SU-DHL-6 (cell line): ENCODE data around the gene APOL3.
"Not testable (repeated sequence)": the region's sequence is repeated elsewhere in the genome, so short reads cannot be mapped to it uniquely, and the experiment has no call there.

Experiments used
- H2AFZ ChIP-seq: fragments of 200-600 bp; sonication (generic); 2 replicates; pipeline ENCODE4 v1.6.1; 2014; ENCODE audit warnings: low read depth, mild to moderate bottlenecking, moderate library complexity, mixed read lengths, antibody characterized with exemption, low read length; ENCODE audit not compliant: severe bottlenecking
- H3F3A ChIP-seq: fragments of 200-600 bp; shearing (Covaris generic); 2 replicates; pipeline ENCODE4 v1.6.0; 2016; ENCODE audit warnings: antibody characterized with exemption, mild to moderate bottlenecking; ENCODE audit not compliant: insufficient read depth
- H3K27ac ChIP-seq: fragments of 200-600 bp; sonication (generic); 2 replicates; pipeline ENCODE4 v1.5.1; 2016; ENCODE audit warnings: low read depth, mild to moderate bottlenecking, low read length, moderate library complexity, mixed read lengths
- H3K27me3 ChIP-seq: fragments of 200-600 bp; sonication (generic), shearing (Covaris generic); 2 replicates; pipeline ENCODE4 v1.6.0; 2014; ENCODE audit warnings: mild to moderate bottlenecking, low read length
- H3K36me3 ChIP-seq: fragments of 200-600 bp; sonication (generic); 2 replicates; pipeline ENCODE4 v1.6.1; 2014; ENCODE audit warnings: mild to moderate bottlenecking, low read length, mixed read lengths
- H3K4me2 ChIP-seq: fragments of 300-600, 200-600 bp; shearing (Covaris generic), sonication (generic); 2 replicates; pipeline ENCODE4 v1.6.0; 2014; ENCODE audit warnings: low read length, low read depth, mild to moderate bottlenecking; ENCODE audit not compliant: poor library complexity, severe bottlenecking
- H3K4me3 ChIP-seq: fragments of 200-600 bp; sonication (generic); 2 replicates; pipeline ENCODE4 v1.5.1; 2014; ENCODE audit warnings: antibody characterized with exemption, low read length, mild to moderate bottlenecking, mixed read lengths; ENCODE audit not compliant: insufficient read depth, poor library complexity, severe bottlenecking
- H3K79me2 ChIP-seq: fragments of 200-600 bp; sonication (generic); 2 replicates; pipeline ENCODE4 v1.6.1; 2014; ENCODE audit warnings: mild to moderate bottlenecking, low read length, moderate library complexity; ENCODE audit not compliant: insufficient read depth
- H3K9ac ChIP-seq: fragments of 200-600 bp; sonication (generic); 2 replicates; pipeline ENCODE4 v1.7.0; 2014; ENCODE audit warnings: mild to moderate bottlenecking, low read length
- H3K9me2 ChIP-seq: fragments of 200-600 bp; sonication (generic); replicated peaks from 2 replicates; pipeline ENCODE4 v1.6.1; 2014; ENCODE audit warnings: low read length; ENCODE audit not compliant: insufficient read depth
- H3K9me3 ChIP-seq: fragments of 200-600 bp; sonication (generic); 2 replicates; pipeline ENCODE4 v1.6.1; 2014; ENCODE audit warnings: low read length, mixed read lengths; ENCODE audit not compliant: insufficient read depth
- H4K20me1 ChIP-seq: fragments of 200-600 bp; sonication (generic); 2 replicates; pipeline ENCODE4 v1.6.1; 2014; ENCODE audit warnings: low read depth, mild to moderate bottlenecking, antibody characterized with exemption, low read length, moderate library complexity, mixed read lengths
- EZH2phosphoT487 ChIP-seq: fragments of 200-600 bp; sonication (generic), shearing (Covaris generic); conservative IDR thresholded peaks from 2 replicates; pipeline ENCODE4 v1.6.1; 2018; ENCODE audit warnings: mild to moderate bottlenecking, antibody characterized with exemption, low read length, moderate library complexity, mixed read lengths
- TF ChIP-seq, protein P1 (sequence below): fragments of 200-600 bp; sonication (generic); IDR thresholded peaks from one replicate; pipeline ENCODE4 v1.5.1; 2017; ENCODE audit warnings: antibody characterized with exemption, mild to moderate bottlenecking, low read length, moderate library complexity; ENCODE audit not compliant: insufficient read depth, poor library complexity, severe bottlenecking

APOL3 gene

DNA sequence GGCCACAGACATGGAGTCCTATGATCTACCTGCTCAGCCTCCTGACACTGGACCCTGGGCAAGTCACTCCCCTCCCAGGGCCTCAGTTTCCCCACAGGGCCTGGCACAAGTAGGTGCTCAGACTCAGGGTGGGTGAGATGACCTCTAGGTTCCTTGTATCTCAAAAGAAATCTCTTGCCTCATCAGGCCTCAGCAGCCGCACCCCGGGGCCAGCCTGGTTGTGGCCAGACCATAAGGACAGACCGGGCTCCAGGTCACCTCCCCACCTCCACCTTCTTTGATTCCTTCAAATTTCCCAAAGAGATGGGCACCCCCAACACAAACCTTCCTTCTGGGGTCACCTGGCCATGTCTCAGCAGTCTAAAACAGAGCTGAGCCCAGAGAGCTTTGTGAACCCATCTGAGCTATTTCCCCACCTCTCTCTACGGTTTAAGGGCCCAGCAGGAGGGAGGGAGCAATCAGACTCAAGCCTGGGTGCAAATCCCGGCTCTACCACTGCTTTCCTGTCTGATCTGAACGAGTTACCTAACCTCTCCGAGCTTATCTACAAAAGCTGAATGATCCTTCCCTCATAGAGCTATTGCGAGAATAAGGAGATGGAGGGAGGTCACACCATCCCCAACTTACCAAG, 43.6 kb upstream of the APOL3 start:
- no peak overlapping the region for H2AFZ ChIP-seq
- no peaks in the 10 kb centered on the region for H4K20me1 ChIP-seq
- no peaks in the 10 kb centered on the region for H3F3A ChIP-seq
- H3K9me3 ChIP-seq: no peaks in the 10 kb centered on the region
- no peak overlapping the region for H3K4me3 ChIP-seq
- H3K4me2 ChIP-seq: no peak overlapping the region
- no peaks in the 10 kb centered on the region for H3K79me2 ChIP-seq
- no peaks in the 10 kb centered on the region for H3K27me3 ChIP-seq
- no peak overlapping the region for H3K9ac ChIP-seq
- H3K9me2 ChIP-seq: no peaks in the 10 kb centered on the region
- TF ChIP-seq, protein P1, sequence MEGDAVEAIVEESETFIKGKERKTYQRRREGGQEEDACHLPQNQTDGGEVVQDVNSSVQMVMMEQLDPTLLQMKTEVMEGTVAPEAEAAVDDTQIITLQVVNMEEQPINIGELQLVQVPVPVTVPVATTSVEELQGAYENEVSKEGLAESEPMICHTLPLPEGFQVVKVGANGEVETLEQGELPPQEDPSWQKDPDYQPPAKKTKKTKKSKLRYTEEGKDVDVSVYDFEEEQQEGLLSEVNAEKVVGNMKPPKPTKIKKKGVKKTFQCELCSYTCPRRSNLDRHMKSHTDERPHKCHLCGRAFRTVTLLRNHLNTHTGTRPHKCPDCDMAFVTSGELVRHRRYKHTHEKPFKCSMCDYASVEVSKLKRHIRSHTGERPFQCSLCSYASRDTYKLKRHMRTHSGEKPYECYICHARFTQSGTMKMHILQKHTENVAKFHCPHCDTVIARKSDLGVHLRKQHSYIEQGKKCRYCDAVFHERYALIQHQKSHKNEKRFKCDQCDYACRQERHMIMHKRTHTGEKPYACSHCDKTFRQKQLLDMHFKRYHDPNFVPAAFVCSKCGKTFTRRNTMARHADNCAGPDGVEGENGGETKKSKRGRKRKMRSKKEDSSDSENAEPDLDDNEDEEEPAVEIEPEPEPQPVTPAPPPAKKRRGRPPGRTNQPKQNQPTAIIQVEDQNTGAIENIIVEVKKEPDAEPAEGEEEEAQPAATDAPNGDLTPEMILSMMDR: no peak
- TF ChIP-seq EZH2phosphoT487: no peak
- no peaks in the 10 kb centered on the region for H3K36me3 ChIP-seq
- H3K27ac ChIP-seq: no peak overlapping the region

DNA sequence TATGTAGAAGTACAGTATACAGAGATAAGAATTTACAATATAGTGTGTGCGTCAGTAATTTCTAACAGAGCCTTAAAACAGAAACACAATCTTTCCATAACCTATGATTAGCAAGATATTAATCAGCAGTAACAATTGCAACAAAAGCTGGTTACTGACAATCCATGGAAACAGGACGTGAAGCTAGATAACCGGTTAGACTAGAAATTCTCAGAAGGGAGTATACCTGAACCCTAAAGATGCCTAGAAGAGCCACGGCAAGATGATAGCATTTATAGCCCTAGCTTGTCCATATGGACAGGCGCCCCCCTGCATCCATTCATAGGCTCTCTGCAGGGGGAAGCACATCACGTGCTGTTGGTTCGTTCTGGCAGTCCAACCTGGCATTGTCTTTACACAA, 42.9 kb upstream of the APOL3 start:
- H3K27ac ChIP-seq, H3K4me2 ChIP-seq, H4K20me1 ChIP-seq, H3K4me3 ChIP-seq, H3K27me3 ChIP-seq, H3K9me2 ChIP-seq, H3K9ac ChIP-seq, H3K36me3 ChIP-seq, H2AFZ ChIP-seq, H3F3A ChIP-seq, H3K9me3 ChIP-seq, H3K79me2 ChIP-seq: not testable (repeated sequence)

DNA sequence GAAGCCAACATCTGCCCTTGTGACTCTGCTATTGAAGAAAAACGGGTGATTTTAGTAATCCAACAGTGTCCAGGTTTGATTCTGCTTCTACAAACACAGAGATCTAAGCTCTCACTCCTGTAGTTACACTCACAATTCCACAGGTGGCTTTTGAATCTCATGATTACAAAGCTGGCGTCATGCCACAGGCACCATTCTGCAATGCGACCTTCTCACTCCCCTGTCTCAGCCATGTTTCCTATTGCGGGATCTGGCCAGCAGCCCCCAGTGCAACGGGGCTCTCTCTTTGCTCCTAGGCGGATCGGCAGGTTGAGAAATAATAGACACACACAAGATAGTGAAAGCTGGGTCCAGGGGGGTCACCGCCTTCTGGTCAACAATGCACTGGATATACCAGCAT, 42.4 kb upstream of the APOL3 start:
- H3F3A ChIP-seq, H3K4me2 ChIP-seq, H3K9ac ChIP-seq, H3K4me3 ChIP-seq, H3K36me3 ChIP-seq, H2AFZ ChIP-seq, H3K79me2 ChIP-seq, H3K9me3 ChIP-seq, H4K20me1 ChIP-seq, H3K27me3 ChIP-seq, H3K9me2 ChIP-seq, H3K27ac ChIP-seq: not testable (repeated sequence)

DNA sequence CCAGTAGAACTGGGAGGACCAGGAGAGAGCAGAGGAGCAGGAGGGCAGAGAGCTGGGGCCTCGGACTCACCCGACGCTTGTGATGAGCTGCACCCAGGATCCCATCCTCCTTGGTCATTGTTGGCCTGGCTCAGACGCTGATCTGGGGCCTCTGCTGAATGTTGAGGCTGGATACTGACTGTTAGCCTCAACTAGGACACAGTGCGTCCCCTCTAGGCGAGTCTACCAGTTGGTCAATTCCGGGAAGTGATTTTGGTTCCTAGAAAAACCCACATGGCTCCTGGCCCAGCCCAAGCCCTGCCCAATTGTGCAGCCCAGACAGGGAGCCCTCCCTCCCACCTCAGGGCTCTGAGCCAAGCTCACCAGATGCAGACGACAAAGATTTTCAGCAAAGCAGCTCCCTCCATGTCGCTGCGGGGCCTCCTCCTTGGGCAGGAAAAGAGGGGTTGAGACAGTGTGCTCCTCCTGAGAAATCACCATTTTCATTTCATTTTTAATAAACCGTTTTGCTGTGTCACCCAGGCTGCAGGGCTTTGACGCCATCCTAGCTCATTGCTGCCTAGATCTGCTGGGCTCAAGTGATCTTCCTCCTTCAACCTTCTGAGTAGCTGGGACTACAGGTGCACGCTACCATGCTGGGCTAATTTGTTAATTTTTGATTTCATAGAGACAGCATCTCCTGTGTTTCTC, 41.2 kb upstream of the APOL3 start, which contains the start of gene APOL4:
TSS of gene APOL4 (minus strand) at position 180 of the 690 bp plus-strand sequence. CDS start at position 105, 75 bp downstream.
- Histone ChIP-seq H3K9ac (no peak within 1 kb of the TSS), H3K36me3 (no peaks in the 10 kb centered on the region), H3K4me2 (no peak within 1 kb of the TSS), H3K9me3 (no peaks in the 10 kb centered on the region), H3K9me2 (no peaks in the 10 kb centered on the region), H3K4me3 (no peak within 1 kb of the TSS), H2AFZ (no peak within 1 kb of the TSS), H3F3A (no peaks in the 10 kb centered on the region), H4K20me1 (no peaks in the 10 kb centered on the region), H3K79me2 (no peaks in the 10 kb centered on the region), H3K27ac (no peak within 1 kb of the TSS), H3K27me3 (no peaks in the 10 kb centered on the region)
- TF ChIP-seq EZH2phosphoT487: no peak
- TF ChIP-seq, protein P1: no peak

DNA sequence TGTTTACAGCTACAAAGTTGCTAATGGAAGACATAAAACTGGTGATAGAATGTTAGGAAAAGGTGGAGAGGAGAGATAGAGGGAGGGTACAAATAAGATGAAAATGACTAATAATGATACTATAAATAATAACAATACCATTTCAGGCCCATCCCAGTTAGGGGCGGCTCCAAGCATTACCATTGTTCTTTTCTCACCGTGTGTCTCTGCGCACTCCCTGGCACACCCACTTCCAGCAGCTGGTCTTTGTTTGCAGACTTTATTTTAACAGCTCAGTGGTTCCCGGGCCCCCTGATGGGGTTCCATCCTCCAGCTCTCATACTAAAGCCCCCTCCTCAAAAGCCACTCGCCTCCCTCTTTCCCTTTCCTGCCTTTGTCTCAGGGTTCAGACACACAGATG, 40.5 kb upstream of the APOL3 start:
- H3K36me3 ChIP-seq, H3K4me2 ChIP-seq, H3K9me2 ChIP-seq, H3F3A ChIP-seq, H3K27ac ChIP-seq, H2AFZ ChIP-seq, H3K4me3 ChIP-seq, H4K20me1 ChIP-seq, H3K9me3 ChIP-seq, H3K27me3 ChIP-seq, H3K79me2 ChIP-seq, H3K9ac ChIP-seq: not testable (repeated sequence)
